SK-N-SH treated with all-trans-retinoic acid at 6 μM for 48 hours (cell line): Measurements from ENCODE around the gene SRMS.

Source experiments
- ATAC-seq: fragments of 200-7000 bp; cut with Tn5 transposase; 3 replicates; pipeline ENCODE4 v1.9.1; 2020; ENCODE audit warnings: mild to moderate bottlenecking, moderate library complexity
- ARNTL ChIP-seq: fragments of 450-650 bp; formaldehyde crosslinking; IDR thresholded peaks from 2 replicates; pipeline ENCODE4 v1.5.0; 2020; ENCODE audit warnings: low read depth, mild to moderate bottlenecking, moderate library complexity, borderline replicate concordance
- BACH2 ChIP-seq: fragments of 250-450 bp; sonication (Bioruptor Pico); IDR thresholded peaks from 2 replicates; pipeline ENCODE4 v1.9.0; 2021; ENCODE audit warnings: mild to moderate bottlenecking, borderline replicate concordance
- CREB5 ChIP-seq: fragments of 250-450 bp; sonication (Bioruptor Pico); IDR thresholded peaks from 2 replicates; pipeline ENCODE4 v1.5.1; 2020; ENCODE audit warnings: low read depth, mild to moderate bottlenecking, moderate library complexity
- CSDC2 ChIP-seq: fragments of 250-450 bp; sonication (Bioruptor Pico); IDR thresholded peaks from 2 replicates; pipeline ENCODE4 v1.5.0; 2020; ENCODE audit warnings: mild to moderate bottlenecking, moderate library complexity
- ESRRG ChIP-seq: fragments of 250-450 bp; sonication (Bioruptor Pico); IDR thresholded peaks from 2 replicates; pipeline ENCODE4 v1.6.1; 2021; ENCODE audit warnings: mild to moderate bottlenecking
- ISL1 ChIP-seq: fragments of 250-450 bp; sonication (Bioruptor Pico); IDR thresholded peaks from 2 replicates; pipeline ENCODE4 v2.1.2; 2022; ENCODE audit warnings: mild to moderate bottlenecking, moderate library complexity
- OSR1 ChIP-seq: fragments of 250-450 bp; sonication (Bioruptor Pico); IDR thresholded peaks from 2 replicates; pipeline ENCODE4 v1.8.0; 2022; ENCODE audit warnings: moderate library complexity, mild to moderate bottlenecking, inconsistent platforms
- PATZ1 ChIP-seq: fragments of 250-450 bp; sonication (Bioruptor Pico); IDR thresholded peaks from 2 replicates; pipeline ENCODE4 v1.8.0; 2020; ENCODE audit warnings: mild to moderate bottlenecking, moderate library complexity, borderline replicate concordance
- POU6F1 ChIP-seq: fragments of 250-450 bp; sonication (Bioruptor Pico); IDR thresholded peaks from 2 replicates; pipeline ENCODE4 v1.8.0; 2021; ENCODE audit warnings: low read depth, mild to moderate bottlenecking, moderate library complexity, borderline replicate concordance
- PPARA ChIP-seq: fragments of 250-450 bp; sonication (Bioruptor Pico); IDR thresholded peaks from 2 replicates; pipeline ENCODE4 v1.5.0; 2020; ENCODE audit warnings: mild to moderate bottlenecking, borderline replicate concordance
- RARB ChIP-seq: fragments of 250-450 bp; sonication (Bioruptor Pico); IDR thresholded peaks from 2 replicates; pipeline ENCODE4 v1.8.0; 2021; ENCODE audit warnings: mild to moderate bottlenecking, moderate library complexity
- SNAI2 ChIP-seq: fragments of 250-450 bp; sonication (Bioruptor Pico); IDR thresholded peaks from 2 replicates; pipeline ENCODE4 v1.5.0; 2020; ENCODE audit warnings: mild to moderate bottlenecking, moderate library complexity
- TCF4 ChIP-seq: fragments of 250-450 bp; sonication (Bioruptor Pico); IDR thresholded peaks from 2 replicates; pipeline ENCODE4 v1.8.0; 2021; ENCODE audit warnings: mild to moderate bottlenecking, moderate library complexity, borderline replicate concordance
- TOX ChIP-seq: fragments of 250-450 bp; sonication (Bioruptor Pico); IDR thresholded peaks from 2 replicates; pipeline ENCODE4 v1.8.0; 2021; ENCODE audit warnings: mild to moderate bottlenecking, moderate library complexity, borderline replicate concordance
- ZC3H10 ChIP-seq: fragments of 250-450 bp; sonication (Bioruptor Pico); IDR thresholded peaks from 2 replicates; pipeline ENCODE4 v1.5.1; 2021; ENCODE audit warnings: mild to moderate bottlenecking, moderate library complexity
- ZFP3 ChIP-seq: fragments of 250-450 bp; sonication (Bioruptor Pico); IDR thresholded peaks from 2 replicates; pipeline ENCODE4 v1.5.0; 2020; ENCODE audit warnings: mild to moderate bottlenecking, moderate library complexity
- ZFP30 ChIP-seq: fragments of 450-650 bp; formaldehyde crosslinking; IDR thresholded peaks from 2 replicates; pipeline ENCODE4 v1.5.0; 2022; ENCODE audit warnings: mild to moderate bottlenecking, moderate library complexity
- ZNF565 ChIP-seq: fragments of 450-650 bp; formaldehyde crosslinking; conservative IDR thresholded peaks from 2 replicates; pipeline ENCODE4 v1.5.0; 2020; ENCODE audit warnings: low read depth, mild to moderate bottlenecking, moderate library complexity
- ZNF70 ChIP-seq: fragments of 450-650 bp; formaldehyde crosslinking; IDR thresholded peaks from 2 replicates; pipeline ENCODE4 v1.5.0; 2020; ENCODE audit warnings: mild to moderate bottlenecking, moderate library complexity
- ZNF8 ChIP-seq: fragments of 450-650 bp; formaldehyde crosslinking; IDR thresholded peaks from 2 replicates; pipeline ENCODE4 v1.5.0; 2020; ENCODE audit warnings: mild to moderate bottlenecking, moderate library complexity

SRMS gene

GRCh38 chr20:63536997-63537524, 10.5 kb downstream of the SRMS start, which contains the start of gene PTK6:
Gene PTK6 (minus strand): TSS chr20:63537376. CDS start chr20:63537314, 62 bp downstream.
- TF ChIP-seq SNAI2 (CRISPR knock-in tag) (no peak), BACH2 (no peak), CSDC2 (no peak)
- no peak; the same call in 2 of the 3 replicates for ATAC-seq

DNA sequence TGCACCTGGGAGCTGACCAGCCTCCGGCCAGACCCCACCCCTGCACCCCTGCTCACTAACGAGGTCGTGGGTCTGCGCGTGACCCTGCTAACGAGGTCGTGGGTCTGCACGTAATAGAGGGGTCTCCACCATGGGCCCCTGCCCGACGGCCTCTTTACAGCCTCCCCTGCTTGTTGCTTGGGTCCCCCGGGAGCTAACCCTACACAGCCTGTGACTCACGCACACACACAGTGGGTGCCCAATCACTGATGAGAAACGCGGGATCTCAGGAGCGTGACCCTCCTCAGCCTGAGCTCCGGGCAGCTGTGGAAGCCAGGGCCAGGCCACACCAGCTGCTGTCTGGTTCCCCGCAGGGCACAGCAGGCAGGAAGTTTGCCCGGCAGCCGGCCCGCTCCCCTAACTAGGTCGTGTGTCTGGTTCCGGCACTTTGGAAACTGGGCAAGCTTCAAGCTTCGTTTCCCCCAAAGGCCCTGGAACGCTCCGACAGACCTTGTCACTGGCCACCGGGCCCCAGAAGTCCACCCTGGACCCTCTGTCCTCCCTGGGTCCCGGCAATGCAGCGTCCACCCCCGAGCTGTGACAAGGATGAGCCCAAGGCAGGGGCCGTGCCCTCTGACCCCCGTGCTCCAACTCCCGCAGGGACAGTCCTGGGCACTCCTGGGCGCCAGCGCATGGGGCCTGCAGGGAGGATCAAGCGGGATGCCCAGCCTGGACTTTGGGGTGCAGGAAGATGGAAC, 11.1 kb downstream of the SRMS start:
- ATAC-seq = no peak; the same call in 2 of the 3 replicates
- TF ChIP-seq TCF4 (CRISPR knock-in tag) (peak; percentile 16; the same call in 1 of the 2 replicates), ISL1 (CRISPR knock-in tag) (no peak)

DNA sequence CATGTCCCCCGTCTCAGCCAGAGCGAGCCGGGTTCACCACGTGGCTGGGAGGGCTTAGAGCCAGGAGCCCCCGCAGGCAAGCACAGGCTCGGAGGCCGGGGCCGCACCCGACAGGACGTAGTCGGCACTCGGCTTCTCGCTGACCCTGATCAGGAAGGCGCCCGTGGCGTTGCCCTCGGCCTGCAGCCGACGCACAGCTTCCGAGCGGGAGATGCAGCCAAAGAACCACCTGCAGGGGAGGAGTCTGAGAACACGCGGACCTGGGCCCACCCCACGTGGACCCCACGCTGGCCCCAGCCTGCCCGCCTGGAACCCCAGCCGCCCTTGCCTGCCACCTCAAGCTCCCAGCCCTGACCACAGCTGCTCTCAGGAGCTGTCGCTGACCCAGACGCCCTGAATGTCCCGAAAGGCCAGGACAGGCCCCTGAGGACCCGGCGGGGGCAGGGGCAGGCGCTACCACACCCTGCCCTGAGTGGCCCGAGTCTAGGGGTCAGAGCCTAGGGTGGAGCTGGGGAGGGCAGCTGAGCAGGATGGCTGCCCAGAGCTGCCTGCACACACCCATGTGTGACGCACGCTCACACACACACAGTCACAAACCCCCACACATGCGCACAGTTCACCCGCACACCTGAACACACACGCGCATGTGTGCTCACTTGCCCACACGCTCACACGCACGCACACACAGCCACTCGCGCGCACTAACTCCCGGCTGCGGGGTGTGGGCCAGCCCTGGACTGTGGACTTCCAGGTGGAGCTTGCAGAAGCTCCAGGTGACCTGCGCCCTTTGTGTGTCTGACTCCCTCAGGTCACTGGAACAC, 12.5 kb downstream of the SRMS start:
- ATAC-seq = no peak
- TF ChIP-seq CREB5 (no peak), POU6F1 (CRISPR knock-in tag) (no peak), TCF4 (CRISPR knock-in tag) (no peak), SNAI2 (CRISPR knock-in tag) (no peak), PPARA (CRISPR knock-in tag) (no peak), TOX (CRISPR knock-in tag) (no peak), CSDC2 (no peak), ARNTL (CRISPR knock-in tag) (no peak), RARB (CRISPR knock-in tag) (no peak), ZFP3 (CRISPR knock-in tag) (no peak)
- TF ChIP-seq, all 23 proteins: peak for 0

GRCh38 chr20:63534427-63534830, 13.1 kb downstream of the SRMS start:
- no peak for TF ChIP-seq RARB (CRISPR knock-in tag)
- TF ChIP-seq ZNF565 (CRISPR knock-in tag) = no peak
- TF ChIP-seq ZNF70 (CRISPR knock-in tag) = no peak
- no peak for TF ChIP-seq TCF4 (CRISPR knock-in tag)
- no peak for TF ChIP-seq ZNF8 (CRISPR knock-in tag)
- no peak for TF ChIP-seq PATZ1 (CRISPR knock-in tag)
- TF ChIP-seq POU6F1 (CRISPR knock-in tag) = no peak
- TF ChIP-seq OSR1 (CRISPR knock-in tag) = no peak
- no peak for TF ChIP-seq ISL1 (CRISPR knock-in tag)
- TF ChIP-seq ESRRG (CRISPR knock-in tag) = no peak
- TF ChIP-seq ZFP3 (CRISPR knock-in tag) = no peak
- TF ChIP-seq ARNTL (CRISPR knock-in tag) = no peak
- TF ChIP-seq ZFP30 (CRISPR knock-in tag) = no peak
- TF ChIP-seq ZC3H10 = no peak
- no peak for TF ChIP-seq BACH2
- TF ChIP-seq CREB5 = no peak
- ATAC-seq = no peak
